AG04449 (cell line): ENCODE data around the gene SEC63.
"Not testable (repeated sequence)": the region's sequence is repeated elsewhere in the genome, so short reads cannot be mapped to it uniquely, and the experiment has no call there.

ENCODE experiments used
- CTCF ChIA-PET: fragments of 350-600 bp; formaldehyde crosslinking; extraction: SDS; loops from one replicate; lab custom pipeline; 2021; ENCODE audit warnings: antibody characterized with exemption; lab: Yijun Ruan, JAX
- POLR2A ChIA-PET: fragments of 400-600, 350-600 bp; formaldehyde crosslinking; extraction: SDS; loops from one replicate; lab custom pipeline; 2020; ENCODE audit warnings: antibody characterized with exemption, inconsistent platforms; lab: Yijun Ruan, JAX
- DNase-seq: peaks from one replicate; pipeline ENCODE4 v3.0.0-alpha.2; 2010; ENCODE audit warnings: low read depth, low spot score
- H3K4me3 ChIP-seq: 2 replicates; pipeline ENCODE4 v1.5.1; 2011; ENCODE audit warnings: low read depth, mild to moderate bottlenecking, control low read depth, low read length
- TF ChIP-seq, protein P1 (sequence below): IDR thresholded peaks from one replicate; pipeline ENCODE4 v1.5.1; 2011; ENCODE audit warnings: mild to moderate bottlenecking, moderate library complexity, low read length, control low read depth, inconsistent platforms; ENCODE audit not compliant: insufficient read depth; ENCODE audit errors: missing control alignments

Gene SEC63

DNA sequence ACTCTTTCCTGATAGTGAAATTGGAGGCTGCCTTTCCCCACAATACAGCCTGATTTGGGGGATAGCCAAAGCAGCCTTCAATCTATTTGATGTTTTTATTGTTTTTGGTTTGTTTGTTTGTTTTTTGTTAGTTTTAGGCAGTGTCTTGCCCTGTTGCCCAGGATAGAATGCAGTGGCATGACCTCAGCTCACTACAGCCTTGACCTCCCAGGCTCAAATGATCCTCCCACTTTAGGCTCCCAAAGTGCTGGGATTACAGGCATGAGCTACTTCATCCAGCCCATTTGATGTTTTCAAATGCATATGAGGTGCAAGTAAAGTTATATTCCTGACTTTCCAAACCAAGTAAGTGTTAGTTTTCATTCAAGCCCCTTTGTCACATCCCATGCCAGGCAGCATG lies 41.3 kb upstream of the SEC63 start:
- POLR2A ChIA-PET = no interaction called here
- TF ChIP-seq, protein P1, sequence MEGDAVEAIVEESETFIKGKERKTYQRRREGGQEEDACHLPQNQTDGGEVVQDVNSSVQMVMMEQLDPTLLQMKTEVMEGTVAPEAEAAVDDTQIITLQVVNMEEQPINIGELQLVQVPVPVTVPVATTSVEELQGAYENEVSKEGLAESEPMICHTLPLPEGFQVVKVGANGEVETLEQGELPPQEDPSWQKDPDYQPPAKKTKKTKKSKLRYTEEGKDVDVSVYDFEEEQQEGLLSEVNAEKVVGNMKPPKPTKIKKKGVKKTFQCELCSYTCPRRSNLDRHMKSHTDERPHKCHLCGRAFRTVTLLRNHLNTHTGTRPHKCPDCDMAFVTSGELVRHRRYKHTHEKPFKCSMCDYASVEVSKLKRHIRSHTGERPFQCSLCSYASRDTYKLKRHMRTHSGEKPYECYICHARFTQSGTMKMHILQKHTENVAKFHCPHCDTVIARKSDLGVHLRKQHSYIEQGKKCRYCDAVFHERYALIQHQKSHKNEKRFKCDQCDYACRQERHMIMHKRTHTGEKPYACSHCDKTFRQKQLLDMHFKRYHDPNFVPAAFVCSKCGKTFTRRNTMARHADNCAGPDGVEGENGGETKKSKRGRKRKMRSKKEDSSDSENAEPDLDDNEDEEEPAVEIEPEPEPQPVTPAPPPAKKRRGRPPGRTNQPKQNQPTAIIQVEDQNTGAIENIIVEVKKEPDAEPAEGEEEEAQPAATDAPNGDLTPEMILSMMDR = no peak
- no peak overlapping the region for H3K4me3 ChIP-seq
- DNase-seq = no peak
- CTCF ChIA-PET = no interaction called here

DNA sequence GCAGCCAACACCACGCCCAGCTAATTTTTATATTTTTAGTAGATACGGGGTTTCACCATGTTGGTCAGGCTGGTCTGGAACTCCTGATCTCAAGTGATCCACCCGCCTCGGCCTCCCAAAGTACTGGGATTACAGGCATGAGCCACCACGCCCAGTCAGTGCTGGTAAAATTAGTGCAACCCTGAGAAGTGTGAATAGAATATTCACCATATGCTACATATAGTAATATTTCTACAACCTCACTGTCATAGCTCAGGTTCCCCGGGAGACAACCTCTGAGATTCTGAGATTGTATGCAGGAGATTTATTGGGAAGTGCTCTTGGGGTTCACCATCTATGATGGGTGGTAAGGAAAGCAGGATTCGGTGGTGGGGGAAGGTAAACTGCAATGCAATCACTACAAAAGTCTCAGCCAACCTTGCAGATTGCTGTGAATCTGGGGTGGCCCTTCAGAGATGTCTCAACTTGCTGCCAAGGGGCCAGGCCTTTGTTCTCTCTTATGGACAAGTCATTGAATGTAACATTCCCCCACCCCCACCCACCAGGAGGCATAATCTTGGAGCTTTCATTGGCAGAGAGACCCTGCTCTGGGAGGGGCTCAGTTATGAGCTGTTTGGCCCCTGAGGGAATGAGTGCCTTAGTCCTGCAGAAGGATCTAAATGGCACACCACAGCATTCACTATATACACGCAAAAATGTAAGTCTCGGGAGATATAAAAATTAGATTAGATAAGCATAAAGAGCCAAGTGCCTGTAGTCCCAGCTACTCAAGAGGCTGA lies 34.0 kb upstream of the SEC63 start:
- no peak overlapping the region for H3K4me3 ChIP-seq
- no peak for DNase-seq
- TF ChIP-seq, protein P1 = no peak
- POLR2A ChIA-PET = no interaction called here
- CTCF ChIA-PET = interaction anchor here (1.2 to 6.2 kb wide), 3 partner anchors 9 to 55 kb away, joined by 3 to 57 read pairs (median 3); no protein-coding TSS in a partner anchor

DNA sequence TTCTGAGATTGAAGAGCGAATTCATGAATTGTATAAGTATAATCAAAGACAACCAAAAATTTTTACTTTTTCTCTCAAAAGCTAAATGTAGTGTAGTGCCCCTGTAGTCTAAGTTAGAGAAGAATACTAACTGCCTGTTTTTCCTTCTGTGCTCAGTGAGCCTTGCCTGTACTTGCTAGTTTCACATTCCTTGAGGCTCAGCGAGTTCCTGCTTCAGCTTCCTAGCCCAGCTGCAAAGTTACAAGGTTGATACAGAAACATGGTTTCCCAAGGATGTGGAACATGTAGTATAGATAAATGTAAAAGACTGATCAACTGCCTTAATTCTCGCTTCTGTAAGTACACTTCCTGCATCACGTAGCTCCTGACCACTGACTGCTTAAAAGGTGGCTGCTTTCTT lies 33.1 kb upstream of the SEC63 start:
- no peak for DNase-seq
- no peak overlapping the region for H3K4me3 ChIP-seq
- CTCF ChIA-PET = interaction anchor here (1.2 to 6.2 kb wide), 4 partner anchors 12 to 58 kb away, joined by 3 to 57 read pairs (median 10); no protein-coding TSS in a partner anchor
- POLR2A ChIA-PET = no interaction called here
- TF ChIP-seq, protein P1 = no peak

DNA sequence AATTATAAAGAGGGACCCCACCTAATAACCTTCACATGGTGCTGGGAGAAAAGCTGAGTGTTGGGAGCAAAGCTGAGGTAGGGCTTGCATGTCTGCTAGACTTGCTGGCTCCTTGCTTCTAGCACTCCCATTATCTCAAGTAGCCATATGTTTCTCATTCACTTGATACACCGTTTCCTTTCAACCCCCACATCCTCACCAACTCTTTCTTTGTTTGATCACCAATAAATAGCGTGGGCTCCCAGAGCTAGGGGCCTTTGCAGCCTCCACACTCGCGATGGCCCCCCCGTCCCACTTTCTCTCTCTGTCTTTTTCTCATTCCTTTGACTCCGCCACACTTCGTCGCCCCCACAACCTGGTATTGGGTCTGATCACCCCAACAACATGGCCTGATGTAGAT lies 32.6 kb upstream of the SEC63 start:
- H3K4me3 ChIP-seq, POLR2A ChIA-PET, DNase-seq: not testable (repeated sequence)
- CTCF ChIA-PET = interaction anchor here (1.2 to 6.2 kb wide), 5 partner anchors 11 to 66 kb away, joined by 3 to 57 read pairs (median 7); no protein-coding TSS in a partner anchor

DNA sequence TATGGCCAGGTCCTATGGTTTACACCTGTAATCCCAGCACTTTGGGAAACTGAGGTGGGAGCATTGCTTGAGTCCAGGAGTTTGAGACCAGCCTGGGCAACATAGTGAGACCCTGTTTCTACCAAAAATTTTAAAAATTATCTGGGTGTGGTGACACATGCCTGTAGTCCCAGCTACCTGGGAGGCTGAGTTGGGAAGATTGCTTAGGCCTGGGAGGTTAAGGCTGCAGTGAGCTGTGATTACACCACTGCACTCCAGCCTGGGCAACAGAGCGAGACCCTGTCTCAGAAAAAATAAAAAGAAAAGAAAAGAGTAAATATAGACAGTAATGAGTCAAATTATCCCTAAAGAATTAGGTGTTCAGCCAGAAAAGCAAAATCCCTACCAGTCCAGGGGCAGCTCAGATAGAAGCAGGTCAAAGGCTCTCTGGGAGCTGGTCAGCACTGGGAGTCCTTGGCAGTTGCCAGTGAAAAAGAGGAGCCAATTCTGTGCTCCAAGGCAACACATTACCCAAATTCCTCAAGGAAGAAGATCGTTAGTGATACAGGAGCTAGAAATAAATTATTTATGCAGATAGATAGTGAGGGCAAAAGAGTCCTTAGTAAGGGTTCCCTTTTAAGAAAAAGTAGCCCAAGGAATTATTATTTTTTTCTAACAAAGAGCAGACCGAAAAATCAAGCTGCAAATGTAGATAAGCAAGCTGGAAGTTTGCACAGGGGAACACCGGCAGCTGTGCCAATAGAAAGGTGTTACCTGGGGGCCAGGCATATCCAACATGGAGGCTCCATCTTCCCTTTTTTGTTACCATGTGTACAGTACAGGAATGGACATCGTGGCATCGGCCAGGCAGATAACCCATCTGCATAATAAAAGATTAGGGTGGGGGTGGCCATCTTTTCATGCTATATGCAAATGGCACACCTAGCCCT lies 31.4 kb upstream of the SEC63 start:
- H3K4me3 ChIP-seq = no peak overlapping the region
- ChIA-PET CTCF (interaction anchor here (1.2 to 6.2 kb wide), 4 partner anchors 10 to 67 kb away, joined by 3 to 57 read pairs (median 10); no protein-coding TSS in a partner anchor), POLR2A (interaction anchor here (0.6 kb wide), 1 partner anchor 977 kb away, joined by 3 read pairs; no protein-coding TSS in a partner anchor)
- TF ChIP-seq, protein P1 = no peak
- no peak for DNase-seq

DNA sequence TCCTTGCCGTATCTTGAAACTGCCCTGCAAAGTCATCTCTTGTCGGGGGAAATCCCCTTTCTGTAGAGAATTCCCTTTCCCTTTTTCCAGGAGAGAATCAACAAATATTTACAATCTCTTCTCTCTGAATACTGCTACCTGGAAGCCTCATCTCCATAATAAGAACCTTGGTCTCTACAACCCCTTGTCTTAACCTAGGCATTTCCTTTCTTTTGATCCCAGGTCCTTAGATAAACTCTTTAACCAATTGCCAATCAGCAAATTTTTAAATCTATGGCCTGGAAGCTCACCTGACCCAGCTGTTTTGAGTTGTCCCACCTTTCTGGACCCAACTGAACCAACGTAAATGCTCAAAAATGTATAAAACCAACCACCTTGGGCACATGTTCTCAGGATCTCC lies 30.6 kb upstream of the SEC63 start:
- TF ChIP-seq, protein P1 = no peak
- CTCF ChIA-PET = interaction anchor here (6.2 kb wide), 1 partner anchor 9 kb away, joined by 57 read pairs; no protein-coding TSS in a partner anchor
- H3K4me3 ChIP-seq = no peak overlapping the region
- POLR2A ChIA-PET = interaction anchor here (0.6 kb wide), 1 partner anchor 976 kb away, joined by 3 read pairs; no protein-coding TSS in a partner anchor
- no peak for DNase-seq
